C4-2B (cell line): ENCODE results near the gene RBMS3.

Source experiments
- ZFX ChIP-seq: fragments of 450-650 bp; IDR thresholded peaks from 2 replicates; pipeline ENCODE4 v1.6.1; 2017
- TF ChIP-seq, protein P1 (sequence below): fragments of 450-650 bp; conservative IDR thresholded peaks from 2 replicates; pipeline ENCODE4 v1.5.1; 2017; ENCODE audit warnings: mild to moderate bottlenecking

DNA sequence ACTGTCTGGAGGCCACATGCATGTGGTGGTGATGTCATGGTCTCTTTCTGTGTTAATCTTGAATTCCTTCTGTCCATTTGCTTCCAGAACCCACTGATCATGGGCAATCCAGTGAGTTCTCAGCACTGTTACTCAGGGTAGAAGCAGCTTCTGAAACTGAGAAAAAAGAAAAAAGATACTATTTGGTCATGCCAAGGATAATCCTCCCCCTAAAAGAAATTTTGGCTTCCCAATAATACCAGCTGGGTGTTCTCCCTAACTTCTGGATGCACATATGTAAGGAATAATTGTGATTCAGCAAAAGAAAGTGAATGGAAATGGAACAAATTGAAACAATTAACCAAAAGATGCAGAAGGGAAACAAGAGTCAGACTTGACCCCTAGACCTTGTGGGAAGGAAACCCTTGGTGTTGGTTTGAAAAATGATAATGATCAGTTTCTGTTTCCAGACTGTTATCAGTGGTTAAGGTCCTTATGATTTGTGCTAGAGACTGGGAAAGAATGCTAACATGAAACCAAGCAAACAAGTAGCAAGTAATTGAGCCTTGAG, 92.3 kb downstream of the RBMS3 start:
- TF ChIP-seq, protein P1, sequence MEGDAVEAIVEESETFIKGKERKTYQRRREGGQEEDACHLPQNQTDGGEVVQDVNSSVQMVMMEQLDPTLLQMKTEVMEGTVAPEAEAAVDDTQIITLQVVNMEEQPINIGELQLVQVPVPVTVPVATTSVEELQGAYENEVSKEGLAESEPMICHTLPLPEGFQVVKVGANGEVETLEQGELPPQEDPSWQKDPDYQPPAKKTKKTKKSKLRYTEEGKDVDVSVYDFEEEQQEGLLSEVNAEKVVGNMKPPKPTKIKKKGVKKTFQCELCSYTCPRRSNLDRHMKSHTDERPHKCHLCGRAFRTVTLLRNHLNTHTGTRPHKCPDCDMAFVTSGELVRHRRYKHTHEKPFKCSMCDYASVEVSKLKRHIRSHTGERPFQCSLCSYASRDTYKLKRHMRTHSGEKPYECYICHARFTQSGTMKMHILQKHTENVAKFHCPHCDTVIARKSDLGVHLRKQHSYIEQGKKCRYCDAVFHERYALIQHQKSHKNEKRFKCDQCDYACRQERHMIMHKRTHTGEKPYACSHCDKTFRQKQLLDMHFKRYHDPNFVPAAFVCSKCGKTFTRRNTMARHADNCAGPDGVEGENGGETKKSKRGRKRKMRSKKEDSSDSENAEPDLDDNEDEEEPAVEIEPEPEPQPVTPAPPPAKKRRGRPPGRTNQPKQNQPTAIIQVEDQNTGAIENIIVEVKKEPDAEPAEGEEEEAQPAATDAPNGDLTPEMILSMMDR, result no peak
- no peak for TF ChIP-seq ZFX
